GM19193 (cell line): ENCODE results near the gene AP1M2.

ENCODE experiments used
- POLR2A ChIP-seq: IDR thresholded peaks from 4 replicates; pipeline ENCODE4 v1.6.1; 2011; ENCODE audit not compliant: insufficient read depth, insufficient read length; ENCODE audit errors: extremely low read depth

Gene AP1M2

GRCh38 chr19:10554760-10555609, 32.1 kb downstream of the AP1M2 start:
- no peak for TF ChIP-seq POLR2A

DNA sequence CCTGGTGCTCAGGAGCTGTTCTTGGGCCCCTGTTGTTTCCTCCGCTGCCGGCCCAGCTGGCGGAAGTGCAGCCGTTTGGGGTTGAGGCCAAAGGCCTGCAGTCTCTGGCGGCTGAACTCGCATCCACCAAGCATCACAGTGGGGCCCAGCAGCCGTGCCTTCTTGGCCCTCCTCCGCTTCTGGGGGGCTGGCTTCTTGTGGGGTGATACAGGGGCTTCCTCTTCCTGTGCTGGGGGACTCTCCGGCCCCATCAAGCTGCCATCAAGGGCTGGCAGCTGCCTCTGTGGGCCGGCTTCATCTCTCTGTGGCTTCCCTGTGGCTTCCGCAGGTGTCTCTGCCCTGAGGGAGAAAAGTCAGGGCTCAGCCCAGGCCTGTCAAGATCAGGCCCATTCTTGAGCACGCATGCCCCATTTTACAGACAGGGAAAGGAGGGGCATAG, 33.1 kb downstream of the AP1M2 start:
- TF ChIP-seq POLR2A, result no peak

DNA sequence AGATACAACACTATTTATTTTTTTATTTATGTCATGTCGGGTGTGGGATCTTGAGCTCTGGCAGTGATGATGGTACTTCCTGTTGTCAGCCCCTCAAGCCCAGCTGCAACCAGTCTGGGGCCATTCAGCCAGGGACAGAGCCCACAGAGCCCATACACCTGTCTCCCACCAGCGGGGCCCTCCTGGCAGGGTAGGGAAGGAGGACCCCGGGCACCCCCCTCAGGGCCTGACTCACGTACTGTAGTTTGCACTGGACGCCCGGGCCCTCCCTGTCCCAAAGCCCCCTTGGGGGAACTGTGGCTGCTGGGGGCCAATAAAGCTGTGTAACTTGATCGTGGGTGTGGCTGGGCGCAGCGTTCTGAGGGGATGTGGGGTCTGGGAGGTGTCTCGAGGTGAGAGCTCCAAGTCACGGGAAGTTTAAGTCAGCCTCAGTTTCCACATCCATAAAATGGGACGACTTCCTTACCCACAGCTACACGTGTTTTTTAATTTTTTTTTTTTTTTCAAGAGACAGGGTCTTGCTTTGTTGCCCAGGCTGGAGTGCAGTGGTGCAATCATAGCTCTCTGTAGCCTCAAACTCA, 33.9 kb downstream of the AP1M2 start:
- no peak for TF ChIP-seq POLR2A

DNA sequence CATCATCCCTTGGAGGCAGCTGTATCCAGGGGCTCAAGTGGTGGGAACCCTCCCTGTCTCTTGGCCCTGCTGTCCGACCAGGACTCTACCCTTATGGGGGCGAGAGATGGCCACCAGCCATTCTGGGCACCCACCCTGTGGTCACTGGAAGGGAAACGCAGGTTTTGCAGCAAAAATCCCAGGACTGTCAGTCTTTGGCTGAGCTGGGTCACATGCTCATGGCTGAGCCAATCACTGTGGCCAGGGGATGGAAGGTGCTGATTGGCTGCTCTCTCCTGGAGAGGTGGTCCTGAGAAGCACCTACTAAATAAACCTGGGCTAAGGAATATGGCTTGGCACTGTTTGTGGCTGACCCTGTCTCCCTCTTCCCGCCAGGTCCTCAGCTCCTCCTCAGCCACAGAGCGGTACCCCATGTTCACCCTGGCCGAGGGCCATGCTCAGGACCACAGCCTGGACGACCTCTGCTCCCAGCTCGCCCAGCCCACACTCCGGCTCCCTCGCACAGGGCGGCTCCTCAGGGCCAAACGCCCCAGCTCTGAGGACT, 34.5 kb downstream of the AP1M2 start:
- no peak for TF ChIP-seq POLR2A

DNA sequence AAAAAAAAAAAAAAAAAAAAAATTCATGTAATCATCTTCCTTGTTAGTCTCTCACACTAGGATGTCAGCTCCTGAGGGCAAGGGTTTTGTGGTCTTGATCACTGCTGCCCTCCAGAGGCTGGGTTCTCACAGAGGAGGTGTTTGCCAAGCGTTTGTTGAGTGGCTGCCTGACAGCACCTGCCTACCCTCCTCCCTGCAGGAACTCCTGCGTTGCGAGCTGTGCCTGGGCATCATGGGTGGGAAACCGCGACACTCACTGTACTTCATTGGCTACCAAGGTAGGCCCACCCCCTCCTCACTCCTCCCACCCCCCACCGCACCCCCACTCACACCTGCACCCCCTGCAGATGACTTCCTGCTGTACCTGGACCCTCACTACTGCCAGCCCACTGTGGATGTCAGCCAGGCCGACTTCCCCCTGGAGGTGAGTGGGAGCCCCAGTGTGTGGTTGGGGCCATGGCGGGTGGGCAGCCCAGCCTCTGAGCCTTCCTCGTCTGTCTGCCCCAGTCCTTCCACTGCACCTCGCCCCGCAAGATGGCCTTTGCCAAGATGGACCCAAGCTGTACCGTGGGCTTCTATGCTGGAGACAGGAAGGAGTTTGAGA, 35.3 kb downstream of the AP1M2 start:
- TF ChIP-seq POLR2A, result no peak

DNA sequence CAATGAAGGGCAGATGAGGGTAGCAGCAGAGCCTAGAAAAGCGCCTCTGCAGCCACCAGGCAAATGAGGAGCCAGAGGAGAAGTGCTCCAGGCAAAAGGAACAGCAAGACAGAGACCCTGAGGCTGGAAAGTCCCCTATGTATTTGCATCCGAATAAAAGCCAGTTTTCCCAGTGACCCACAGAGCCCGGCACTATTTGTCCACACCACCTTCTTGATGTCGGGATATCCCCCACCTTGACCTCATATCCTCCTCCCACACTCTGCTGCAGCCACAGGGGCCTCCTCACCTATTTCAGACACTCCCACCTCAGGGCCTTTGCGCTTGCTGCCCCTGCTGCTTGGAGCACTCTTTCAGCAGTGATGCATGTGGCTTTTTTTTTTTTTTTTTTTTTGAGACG, 36.8 kb downstream of the AP1M2 start:
- no peak for TF ChIP-seq POLR2A

DNA sequence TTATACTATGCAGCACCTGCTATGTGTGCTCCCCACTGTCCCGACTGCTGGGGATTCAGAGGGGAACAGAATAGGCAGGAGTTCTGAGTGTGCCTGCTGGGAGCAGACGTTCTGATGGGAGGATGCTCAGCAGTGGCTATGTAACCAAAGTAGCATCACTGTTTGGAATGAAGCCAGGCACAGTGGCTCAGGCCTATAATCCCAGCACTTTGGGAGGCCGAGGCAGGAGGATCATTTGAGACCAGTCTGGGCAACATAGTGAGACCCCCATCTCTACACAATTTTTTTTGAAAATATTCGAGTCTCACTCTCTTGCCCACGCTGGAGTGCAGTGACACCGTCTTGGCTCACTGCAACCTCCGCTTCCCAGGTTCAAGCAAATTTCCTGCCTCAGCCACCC, 37.4 kb downstream of the AP1M2 start:
- TF ChIP-seq POLR2A, result no peak

DNA sequence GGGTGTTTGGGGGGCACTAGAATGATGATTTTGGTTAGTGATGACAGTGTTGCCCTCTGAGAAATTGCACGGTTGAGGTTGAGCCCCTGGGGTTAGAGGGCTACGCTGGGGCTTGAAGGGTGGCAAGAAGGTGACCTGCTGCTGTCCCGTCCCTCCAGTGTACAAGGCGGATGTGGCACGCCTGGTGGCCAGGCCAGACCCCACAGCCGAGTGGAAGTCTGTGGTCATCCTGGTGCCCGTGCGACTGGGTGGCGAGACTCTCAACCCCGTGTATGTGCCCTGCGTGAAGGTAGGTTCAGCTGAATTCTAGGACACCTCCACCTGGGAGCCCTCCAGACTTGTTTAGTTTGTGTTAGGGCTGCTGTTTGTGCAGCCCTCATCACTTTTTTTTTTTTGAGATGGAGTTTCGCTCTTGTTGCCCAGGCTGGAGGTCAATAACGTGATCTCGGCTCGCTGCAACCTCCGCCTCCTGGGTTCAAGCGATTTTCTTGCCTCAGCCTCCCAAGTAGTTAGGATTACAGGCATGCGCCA, 38.3 kb downstream of the AP1M2 start:
- TF ChIP-seq POLR2A, result no peak

DNA sequence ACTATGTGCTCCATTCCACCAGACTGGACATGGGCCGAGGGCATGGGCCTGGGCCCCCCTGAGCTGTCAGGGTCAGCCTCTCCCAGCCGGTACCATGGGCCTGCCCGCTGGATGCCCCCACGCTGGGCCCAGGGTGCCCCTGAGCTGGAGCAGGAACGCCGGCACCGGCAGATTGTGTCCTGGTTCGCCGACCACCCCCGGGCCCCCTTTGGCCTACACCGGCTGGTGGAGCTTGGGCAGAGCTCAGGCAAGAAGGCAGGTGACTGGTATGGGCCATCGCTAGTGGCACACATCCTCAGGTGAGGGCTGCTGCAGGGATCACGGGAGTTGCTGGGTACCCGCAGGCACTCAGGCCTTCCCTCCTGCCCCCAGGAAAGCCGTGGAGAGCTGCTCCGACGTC, 40.3 kb downstream of the AP1M2 start:
- TF ChIP-seq POLR2A, result no peak

- no peak for TF ChIP-seq POLR2A
These were observed 42.3 kb downstream of the AP1M2 start for GRCh38 chr19:10544753-10545251.

GRCh38 chr19:10544242-10544752, 42.8 kb downstream of the AP1M2 start:
- no peak for TF ChIP-seq POLR2A

DNA sequence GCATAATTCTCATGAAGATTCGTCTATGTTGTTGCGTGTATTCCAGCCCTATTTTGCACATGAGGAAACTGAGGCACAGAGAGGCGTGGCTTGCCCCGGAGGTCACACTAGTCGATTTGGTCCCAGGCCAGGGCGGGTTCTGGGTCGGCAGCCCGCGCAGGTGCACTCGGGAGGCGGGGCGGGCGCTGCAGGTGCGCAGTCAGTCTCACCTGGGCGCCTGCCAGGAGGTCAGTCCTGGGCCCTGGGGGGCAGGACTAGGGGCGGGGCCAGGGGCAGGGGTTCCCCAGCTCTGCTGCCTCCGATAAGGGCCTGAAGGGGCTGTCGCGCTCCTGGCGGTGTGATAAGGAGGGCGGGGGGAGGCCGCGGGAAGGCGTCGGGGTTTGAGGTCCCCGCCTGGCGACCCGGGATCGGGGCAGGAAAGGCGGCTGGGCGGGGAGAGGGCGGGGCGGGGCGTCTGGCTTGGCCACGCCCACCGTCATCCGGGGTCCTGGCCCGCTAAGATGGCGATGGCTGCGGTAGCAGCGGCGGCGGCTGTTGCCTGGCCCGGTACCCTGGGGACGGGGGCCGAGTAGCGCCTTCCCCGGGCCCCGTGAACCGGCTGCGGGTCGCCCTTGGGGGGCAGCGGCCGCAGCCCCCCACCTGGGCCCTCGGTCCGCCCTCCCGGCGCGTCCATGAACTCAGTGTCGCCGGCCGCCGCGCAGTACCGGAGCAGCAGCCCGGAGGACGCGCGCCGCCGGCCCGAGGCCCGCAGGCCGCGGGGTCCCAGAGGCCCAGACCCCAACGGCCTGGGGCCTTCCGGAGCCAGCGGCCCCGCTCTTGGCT, 43.5 kb downstream of the AP1M2 start, which contains the start of gene ATG4D:
ATG4D (plus strand) TSS at position 485 of the 822 bp plus-strand sequence; CDS start at position 672, 187 bp downstream.
- TF ChIP-seq POLR2A, result peak; percentile 85

GRCh38 chr19:10543059-10543419, 44.1 kb downstream of the AP1M2 start:
- no peak for TF ChIP-seq POLR2A
